GM23338 (cell line): ENCODE results near the gene SRGAP3. TPM values are rescaled to one million over a fixed set of nuclear protein-coding genes. Genes with fewer than 3 reads are reported as not detected.

ENCODE experiments used
- ATAC-seq: fragments of 200-7000 bp; cut with Tn5 transposase; 3 replicates; pipeline ENCODE4 v1.9.1; 2020
- DNase-seq: peaks from one replicate; pipeline ENCODE4 v3.0.0-alpha.2; 2015; ENCODE audit warnings: low spot score
- H2AFZ ChIP-seq: fragments of 200-600 bp; sonication (generic); 2 replicates; pipeline ENCODE4 v1.8.0; 2016; ENCODE audit warnings: antibody characterized with exemption, mild to moderate bottlenecking, moderate library complexity
- H3F3A ChIP-seq: fragments of 200-600 bp; sonication (generic); replicated peaks from 2 replicates; pipeline ENCODE4 v1.8.0; 2017; ENCODE audit warnings: antibody characterized with exemption, mixed run types, low read depth
- H3K27ac ChIP-seq: fragments of 200-600 bp; sonication (generic); 2 replicates; pipeline ENCODE4 v1.6.1; 2016; ENCODE audit warnings: low read depth
- H3K27me3 ChIP-seq: fragments of 200-600 bp; sonication (generic); 2 replicates; pipeline ENCODE4 v1.8.0; 2016; ENCODE audit warnings: mild to moderate bottlenecking, mixed run types, moderate library complexity; ENCODE audit not compliant: insufficient read depth
- H3K36me3 ChIP-seq: fragments of 200-600 bp; sonication (generic); 2 replicates; pipeline ENCODE4 v1.8.0; 2016; ENCODE audit warnings: mild to moderate bottlenecking; ENCODE audit not compliant: insufficient read depth
- H3K4me1 ChIP-seq: fragments of 200-600 bp; sonication (generic); 2 replicates; pipeline ENCODE4 v1.8.0; 2016; ENCODE audit warnings: mild to moderate bottlenecking, moderate library complexity; ENCODE audit not compliant: insufficient read depth
- H3K4me2 ChIP-seq: fragments of 200-600 bp; sonication (generic); 2 replicates; pipeline ENCODE4 v1.7.1; 2017; ENCODE audit warnings: mixed run types
- H3K4me3 ChIP-seq: fragments of 200-600 bp; sonication (generic); 2 replicates; pipeline ENCODE4 v1.6.1; 2016; ENCODE audit warnings: mixed run types
- H3K79me2 ChIP-seq: fragments of 200-600 bp; sonication (generic); replicated peaks from 2 replicates; pipeline ENCODE4 v1.8.0; 2017; ENCODE audit warnings: mild to moderate bottlenecking; ENCODE audit not compliant: insufficient read depth
- H3K9me2 ChIP-seq: fragments of 200-600 bp; sonication (generic); 2 replicates; pipeline ENCODE4 v1.8.0; 2017; ENCODE audit not compliant: insufficient read depth
- H4K20me1 ChIP-seq: fragments of 200-600 bp; sonication (generic); replicated peaks from 2 replicates; pipeline ENCODE4 v1.8.0; 2017; ENCODE audit warnings: mild to moderate bottlenecking; ENCODE audit not compliant: insufficient read depth
- H3K27ac Mint-ChIP-seq: 2 replicates; pipeline ENCODE4 v1.8.0; 2020; ENCODE audit warnings: inconsistent platforms, mild to moderate bottlenecking, moderate library complexity, mixed read lengths
- H3K27me3 Mint-ChIP-seq: 3 replicates; pipeline ENCODE4 v1.8.0; 2022; ENCODE audit warnings: low read depth, mild to moderate bottlenecking, moderate library complexity, mixed read lengths, inconsistent platforms; ENCODE audit not compliant: insufficient read depth, poor library complexity
- H3K36me3 Mint-ChIP-seq: 3 replicates; pipeline ENCODE4 v1.8.0; 2021; ENCODE audit warnings: low read depth, mild to moderate bottlenecking, inconsistent platforms, moderate library complexity, mixed read lengths
- H3K4me1 Mint-ChIP-seq: 3 replicates; pipeline ENCODE4 v1.8.0; 2020; ENCODE audit warnings: mild to moderate bottlenecking, inconsistent platforms, mixed read lengths
- H3K4me3 Mint-ChIP-seq: 3 replicates; pipeline ENCODE4 v1.8.0; 2021; ENCODE audit warnings: moderate library complexity, mild to moderate bottlenecking, inconsistent platforms, mixed read lengths
- H3K9me3 Mint-ChIP-seq: 3 replicates; pipeline ENCODE4 v1.8.0; 2020; ENCODE audit warnings: moderate library complexity, mild to moderate bottlenecking, inconsistent platforms, mixed read lengths
- CREB1 ChIP-seq: fragments of 250-450 bp; sonication (Bioruptor Pico); IDR thresholded peaks from 2 replicates; pipeline ENCODE4 v1.5.0; 2020; ENCODE audit warnings: low read depth, mild to moderate bottlenecking, moderate library complexity
- EZH2 ChIP-seq: fragments of 200-600 bp; sonication (generic); IDR thresholded peaks from one replicate; pipeline ENCODE4 v1.8.0; 2017; ENCODE audit warnings: antibody characterized with exemption, mild to moderate bottlenecking, low read depth; ENCODE audit not compliant: unreplicated experiment
- EZH2phosphoT487 ChIP-seq: fragments of 200-600 bp; sonication (generic); IDR thresholded peaks from one replicate; pipeline ENCODE4 v1.8.1; 2018; ENCODE audit warnings: antibody characterized with exemption; ENCODE audit not compliant: unreplicated experiment
- NANOG ChIP-seq: IDR thresholded peaks from 2 replicates; pipeline ENCODE4 v1.6.1; 2016; ENCODE audit warnings: antibody characterized with exemption, borderline replicate concordance
- POLR2AphosphoS5 ChIP-seq: IDR thresholded peaks from 2 replicates; pipeline ENCODE4 v1.6.1; 2016; ENCODE audit warnings: antibody characterized with exemption, low read depth
- ZNF331 ChIP-seq: fragments of 250-450 bp; sonication (Bioruptor Pico); IDR thresholded peaks from 2 replicates; pipeline ENCODE4 v1.5.0; 2020; ENCODE audit warnings: low read depth, mild to moderate bottlenecking, moderate library complexity
- polyA plus RNA-seq: library from polyadenylated mRNA; unstranded; fragments of >200 nt; fragmentation: Nextera tagmentation; extraction: Ambion mirVana; gene quantifications from 2 replicates; pipeline ENCODE4 v1.2.1, GENCODE V29; 2016
- total RNA-seq: library from RNA; depleted of rRNA; stranded (reverse); fragments of >200 nt; shearing (Covaris generic); gene quantifications from 2 replicates; pipeline ENCODE4 v1.2.3, GENCODE V29; 2014
- TF ChIP-seq, protein P1 (sequence below): fragments of 250-450 bp; sonication (Bioruptor Pico); IDR thresholded peaks from 2 replicates; pipeline ENCODE4 v1.5.0; 2020; ENCODE audit warnings: mild to moderate bottlenecking, moderate library complexity
- TF ChIP-seq, protein P2 (sequence below): IDR thresholded peaks from one replicate; pipeline ENCODE4 v1.6.1; 2018; ENCODE audit warnings: antibody characterized with exemption; ENCODE audit not compliant: unreplicated experiment
- TF ChIP-seq, protein P3 (sequence below): IDR thresholded peaks from 2 replicates; pipeline ENCODE4 v1.6.1; 2016; ENCODE audit warnings: antibody characterized with exemption

Gene SRGAP3
- total and polyA plus RNA-seq, 2 experiments from 2014 or later: 6.4 to 9.4 TPM

DNA sequence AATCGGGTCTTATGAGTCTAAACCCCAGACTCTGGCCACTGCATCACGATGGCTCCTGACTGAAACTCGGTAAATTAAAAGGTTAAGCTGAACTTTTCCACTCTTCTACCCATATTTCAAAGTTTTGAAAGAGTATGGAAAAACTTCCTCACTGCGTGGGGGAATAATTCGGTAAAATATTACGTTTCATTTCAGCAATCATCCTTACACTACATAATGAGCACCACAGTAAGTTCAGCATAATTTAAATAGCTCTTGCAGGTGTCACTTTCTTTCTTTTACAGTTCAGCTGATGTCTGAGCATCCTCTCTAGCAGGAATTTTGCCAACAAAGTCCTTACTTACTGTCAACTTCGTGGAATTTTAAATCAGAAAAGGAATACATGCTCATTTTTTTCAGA is 17.5 kb downstream of the SRGAP3 start:
- H3K9me2 ChIP-seq: peaks cover 1% of the 10 kb centered on the region; the same call in 1 of the 2 replicates
- H3F3A ChIP-seq: no peaks in the 10 kb centered on the region
- H3K27me3 ChIP-seq: no peaks in the 10 kb centered on the region
- no peak overlapping the region for H2AFZ ChIP-seq
- H3K4me3 ChIP-seq: no peak overlapping the region
- H3K4me1 Mint-ChIP-seq: peaks cover 49% of the 10 kb centered on the region
- no peaks in the 10 kb centered on the region for H3K79me2 ChIP-seq
- H3K4me2 ChIP-seq: no peak overlapping the region
- no peaks in the 10 kb centered on the region for H4K20me1 ChIP-seq
- H3K27ac ChIP-seq: no peak overlapping the region
- no peak for TF ChIP-seq POLR2AphosphoS5
- no peak for TF ChIP-seq CREB1 (CRISPR knock-in tag)
- TF ChIP-seq, protein P1, sequence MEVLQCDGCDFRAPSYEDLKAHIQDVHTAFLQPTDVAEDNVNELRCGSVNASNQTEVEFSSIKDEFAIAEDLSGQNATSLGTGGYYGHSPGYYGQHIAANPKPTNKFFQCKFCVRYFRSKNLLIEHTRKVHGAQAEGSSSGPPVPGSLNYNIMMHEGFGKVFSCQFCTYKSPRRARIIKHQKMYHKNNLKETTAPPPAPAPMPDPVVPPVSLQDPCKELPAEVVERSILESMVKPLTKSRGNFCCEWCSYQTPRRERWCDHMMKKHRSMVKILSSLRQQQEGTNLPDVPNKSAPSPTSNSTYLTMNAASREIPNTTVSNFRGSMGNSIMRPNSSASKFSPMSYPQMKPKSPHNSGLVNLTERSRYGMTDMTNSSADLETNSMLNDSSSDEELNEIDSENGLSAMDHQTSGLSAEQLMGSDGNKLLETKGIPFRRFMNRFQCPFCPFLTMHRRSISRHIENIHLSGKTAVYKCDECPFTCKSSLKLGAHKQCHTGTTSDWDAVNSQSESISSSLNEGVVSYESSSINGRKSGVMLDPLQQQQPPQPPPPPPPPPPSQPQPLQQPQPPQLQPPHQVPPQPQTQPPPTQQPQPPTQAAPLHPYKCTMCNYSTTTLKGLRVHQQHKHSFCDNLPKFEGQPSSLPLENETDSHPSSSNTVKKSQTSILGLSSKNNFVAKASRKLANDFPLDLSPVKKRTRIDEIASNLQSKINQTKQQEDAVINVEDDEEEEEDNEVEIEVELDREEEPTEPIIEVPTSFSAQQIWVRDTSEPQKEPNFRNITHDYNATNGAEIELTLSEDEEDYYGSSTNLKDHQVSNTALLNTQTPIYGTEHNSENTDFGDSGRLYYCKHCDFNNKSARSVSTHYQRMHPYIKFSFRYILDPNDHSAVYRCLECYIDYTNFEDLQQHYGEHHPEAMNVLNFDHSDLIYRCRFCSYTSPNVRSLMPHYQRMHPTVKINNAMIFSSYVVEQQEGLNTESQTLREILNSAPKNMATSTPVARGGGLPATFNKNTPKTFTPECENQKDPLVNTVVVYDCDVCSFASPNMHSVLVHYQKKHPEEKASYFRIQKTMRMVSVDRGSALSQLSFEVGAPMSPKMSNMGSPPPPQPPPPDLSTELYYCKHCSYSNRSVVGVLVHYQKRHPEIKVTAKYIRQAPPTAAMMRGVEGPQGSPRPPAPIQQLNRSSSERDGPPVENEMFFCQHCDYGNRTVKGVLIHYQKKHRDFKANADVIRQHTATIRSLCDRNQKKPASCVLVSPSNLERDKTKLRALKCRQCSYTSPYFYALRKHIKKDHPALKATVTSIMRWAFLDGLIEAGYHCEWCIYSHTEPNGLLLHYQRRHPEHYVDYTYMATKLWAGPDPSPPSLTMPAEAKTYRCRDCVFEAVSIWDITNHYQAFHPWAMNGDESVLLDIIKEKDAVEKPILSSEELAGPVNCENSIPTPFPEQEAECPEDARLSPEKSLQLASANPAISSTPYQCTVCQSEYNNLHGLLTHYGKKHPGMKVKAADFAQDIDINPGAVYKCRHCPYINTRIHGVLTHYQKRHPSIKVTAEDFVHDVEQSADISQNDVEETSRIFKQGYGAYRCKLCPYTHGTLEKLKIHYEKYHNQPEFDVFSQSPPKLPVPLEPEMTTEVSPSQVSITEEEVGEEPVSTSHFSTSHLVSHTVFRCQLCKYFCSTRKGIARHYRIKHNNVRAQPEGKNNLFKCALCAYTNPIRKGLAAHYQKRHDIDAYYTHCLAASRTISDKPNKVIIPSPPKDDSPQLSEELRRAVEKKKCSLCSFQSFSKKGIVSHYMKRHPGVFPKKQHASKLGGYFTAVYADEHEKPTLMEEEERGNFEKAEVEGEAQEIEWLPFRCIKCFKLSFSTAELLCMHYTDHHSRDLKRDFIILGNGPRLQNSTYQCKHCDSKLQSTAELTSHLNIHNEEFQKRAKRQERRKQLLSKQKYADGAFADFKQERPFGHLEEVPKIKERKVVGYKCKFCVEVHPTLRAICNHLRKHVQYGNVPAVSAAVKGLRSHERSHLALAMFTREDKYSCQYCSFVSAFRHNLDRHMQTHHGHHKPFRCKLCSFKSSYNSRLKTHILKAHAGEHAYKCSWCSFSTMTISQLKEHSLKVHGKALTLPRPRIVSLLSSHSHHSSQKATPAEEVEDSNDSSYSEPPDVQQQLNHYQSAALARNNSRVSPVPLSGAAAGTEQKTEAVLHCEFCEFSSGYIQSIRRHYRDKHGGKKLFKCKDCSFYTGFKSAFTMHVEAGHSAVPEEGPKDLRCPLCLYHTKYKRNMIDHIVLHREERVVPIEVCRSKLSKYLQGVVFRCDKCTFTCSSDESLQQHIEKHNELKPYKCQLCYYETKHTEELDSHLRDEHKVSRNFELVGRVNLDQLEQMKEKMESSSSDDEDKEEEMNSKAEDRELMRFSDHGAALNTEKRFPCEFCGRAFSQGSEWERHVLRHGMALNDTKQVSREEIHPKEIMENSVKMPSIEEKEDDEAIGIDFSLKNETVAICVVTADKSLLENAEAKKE (CRISPR knock-in tag): no peak
- no peak for TF ChIP-seq EZH2phosphoT487
- no peak for TF ChIP-seq ZNF331 (CRISPR knock-in tag)
- TF ChIP-seq, protein P2, sequence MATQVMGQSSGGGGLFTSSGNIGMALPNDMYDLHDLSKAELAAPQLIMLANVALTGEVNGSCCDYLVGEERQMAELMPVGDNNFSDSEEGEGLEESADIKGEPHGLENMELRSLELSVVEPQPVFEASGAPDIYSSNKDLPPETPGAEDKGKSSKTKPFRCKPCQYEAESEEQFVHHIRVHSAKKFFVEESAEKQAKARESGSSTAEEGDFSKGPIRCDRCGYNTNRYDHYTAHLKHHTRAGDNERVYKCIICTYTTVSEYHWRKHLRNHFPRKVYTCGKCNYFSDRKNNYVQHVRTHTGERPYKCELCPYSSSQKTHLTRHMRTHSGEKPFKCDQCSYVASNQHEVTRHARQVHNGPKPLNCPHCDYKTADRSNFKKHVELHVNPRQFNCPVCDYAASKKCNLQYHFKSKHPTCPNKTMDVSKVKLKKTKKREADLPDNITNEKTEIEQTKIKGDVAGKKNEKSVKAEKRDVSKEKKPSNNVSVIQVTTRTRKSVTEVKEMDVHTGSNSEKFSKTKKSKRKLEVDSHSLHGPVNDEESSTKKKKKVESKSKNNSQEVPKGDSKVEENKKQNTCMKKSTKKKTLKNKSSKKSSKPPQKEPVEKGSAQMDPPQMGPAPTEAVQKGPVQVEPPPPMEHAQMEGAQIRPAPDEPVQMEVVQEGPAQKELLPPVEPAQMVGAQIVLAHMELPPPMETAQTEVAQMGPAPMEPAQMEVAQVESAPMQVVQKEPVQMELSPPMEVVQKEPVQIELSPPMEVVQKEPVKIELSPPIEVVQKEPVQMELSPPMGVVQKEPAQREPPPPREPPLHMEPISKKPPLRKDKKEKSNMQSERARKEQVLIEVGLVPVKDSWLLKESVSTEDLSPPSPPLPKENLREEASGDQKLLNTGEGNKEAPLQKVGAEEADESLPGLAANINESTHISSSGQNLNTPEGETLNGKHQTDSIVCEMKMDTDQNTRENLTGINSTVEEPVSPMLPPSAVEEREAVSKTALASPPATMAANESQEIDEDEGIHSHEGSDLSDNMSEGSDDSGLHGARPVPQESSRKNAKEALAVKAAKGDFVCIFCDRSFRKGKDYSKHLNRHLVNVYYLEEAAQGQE: no peak
- TF ChIP-seq EZH2: no peak
- TF ChIP-seq, protein P3, sequence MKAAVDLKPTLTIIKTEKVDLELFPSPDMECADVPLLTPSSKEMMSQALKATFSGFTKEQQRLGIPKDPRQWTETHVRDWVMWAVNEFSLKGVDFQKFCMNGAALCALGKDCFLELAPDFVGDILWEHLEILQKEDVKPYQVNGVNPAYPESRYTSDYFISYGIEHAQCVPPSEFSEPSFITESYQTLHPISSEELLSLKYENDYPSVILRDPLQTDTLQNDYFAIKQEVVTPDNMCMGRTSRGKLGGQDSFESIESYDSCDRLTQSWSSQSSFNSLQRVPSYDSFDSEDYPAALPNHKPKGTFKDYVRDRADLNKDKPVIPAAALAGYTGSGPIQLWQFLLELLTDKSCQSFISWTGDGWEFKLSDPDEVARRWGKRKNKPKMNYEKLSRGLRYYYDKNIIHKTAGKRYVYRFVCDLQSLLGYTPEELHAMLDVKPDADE: no peak
- TF ChIP-seq NANOG: no peak
- no peak for DNase-seq
- H3K36me3 ChIP-seq: no peaks in the 10 kb centered on the region
- H3K27me3 Mint-ChIP-seq: peaks cover 3% of the 10 kb centered on the region
- no peak overlapping the region for H3K4me3 Mint-ChIP-seq
- H3K36me3 Mint-ChIP-seq: no peaks in the 10 kb centered on the region
- no peak for ATAC-seq
- H3K27ac Mint-ChIP-seq: no peak overlapping the region
- H3K9me3 Mint-ChIP-seq: no peaks in the 10 kb centered on the region; the same call in 2 of the 3 replicates
- H3K4me1 ChIP-seq: peaks cover 28% of the 10 kb centered on the region
